ENCODE results near the gene SLC39A8. TPM values are rescaled to one million over a fixed set of nuclear protein-coding genes. Genes with fewer than 3 reads are reported as not detected.
A peak's percentile ranks its signal among the peaks of the same experiment; 100 is the strongest.

Gene SLC39A8
- total RNA-seq, 1 donor from 2014 or later: 7.6 TPM

DNA sequence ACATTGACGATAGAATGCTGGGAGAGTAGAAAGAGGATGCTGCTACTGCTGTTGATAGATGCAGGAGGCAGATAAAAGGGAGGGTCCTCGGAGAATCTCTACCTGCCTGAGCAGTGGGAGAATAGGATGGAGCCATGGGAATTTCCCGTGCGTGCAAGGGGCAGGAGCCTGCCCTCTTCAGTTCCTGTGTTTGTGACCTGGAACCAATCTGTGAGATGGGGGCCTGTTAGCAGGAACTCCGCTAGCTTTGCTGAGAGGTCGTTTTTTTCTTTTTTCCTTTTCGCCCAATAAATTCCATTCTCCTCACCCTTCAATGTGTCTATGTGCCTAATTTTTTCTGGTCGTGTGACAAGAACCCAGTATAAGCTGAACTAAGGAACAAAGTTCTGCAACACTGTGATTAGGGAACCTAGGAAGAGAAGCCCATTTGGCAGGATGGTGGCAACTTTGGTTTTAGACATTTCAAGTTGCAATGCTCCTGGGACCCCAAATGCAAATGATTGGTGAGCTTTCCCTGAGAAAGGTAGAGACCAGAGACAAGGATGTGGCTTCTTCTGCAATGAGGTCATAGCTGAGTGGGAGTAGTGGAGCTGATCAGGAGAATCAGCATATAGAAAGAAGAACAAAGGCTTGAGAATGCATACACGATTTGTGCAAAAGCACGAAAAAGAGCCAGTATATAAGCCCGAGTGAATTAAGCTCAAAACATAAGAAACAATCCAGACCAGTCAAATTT is 23.9 kb downstream of the SLC39A8 start:
- no peaks in the 10 kb centered on the region for H3K27me3 ChIP-seq (ENCODE audit: control insufficient read depth, insufficient read depth, low read length)
- TF ChIP-seq, protein P1, sequence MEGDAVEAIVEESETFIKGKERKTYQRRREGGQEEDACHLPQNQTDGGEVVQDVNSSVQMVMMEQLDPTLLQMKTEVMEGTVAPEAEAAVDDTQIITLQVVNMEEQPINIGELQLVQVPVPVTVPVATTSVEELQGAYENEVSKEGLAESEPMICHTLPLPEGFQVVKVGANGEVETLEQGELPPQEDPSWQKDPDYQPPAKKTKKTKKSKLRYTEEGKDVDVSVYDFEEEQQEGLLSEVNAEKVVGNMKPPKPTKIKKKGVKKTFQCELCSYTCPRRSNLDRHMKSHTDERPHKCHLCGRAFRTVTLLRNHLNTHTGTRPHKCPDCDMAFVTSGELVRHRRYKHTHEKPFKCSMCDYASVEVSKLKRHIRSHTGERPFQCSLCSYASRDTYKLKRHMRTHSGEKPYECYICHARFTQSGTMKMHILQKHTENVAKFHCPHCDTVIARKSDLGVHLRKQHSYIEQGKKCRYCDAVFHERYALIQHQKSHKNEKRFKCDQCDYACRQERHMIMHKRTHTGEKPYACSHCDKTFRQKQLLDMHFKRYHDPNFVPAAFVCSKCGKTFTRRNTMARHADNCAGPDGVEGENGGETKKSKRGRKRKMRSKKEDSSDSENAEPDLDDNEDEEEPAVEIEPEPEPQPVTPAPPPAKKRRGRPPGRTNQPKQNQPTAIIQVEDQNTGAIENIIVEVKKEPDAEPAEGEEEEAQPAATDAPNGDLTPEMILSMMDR (IDR thresholded peaks at IDR 0.05; ENCODE audit: insufficient read depth, low read length, severe bottlenecking): no peak
- DNase-seq (ENCODE audit: low read depth) (no peak), FAIRE-seq (peak; percentile 28)
- H3K4me3 ChIP-seq (ENCODE audit: low read depth, low read length): no peak overlapping the region
- H3K36me3 ChIP-seq (ENCODE audit: control insufficient read depth, insufficient read depth, low read length): no peaks in the 10 kb centered on the region

- Histone ChIP-seq H3K4me3 (ENCODE audit: low read depth, low read length) (no peak overlapping the region), H3K36me3 (ENCODE audit: control insufficient read depth, insufficient read depth, low read length) (no peaks in the 10 kb centered on the region), H3K27me3 (ENCODE audit: control insufficient read depth, insufficient read depth, low read length) (no peaks in the 10 kb centered on the region)
- DNase-seq (ENCODE audit: low read depth): no peak
- no peak for FAIRE-seq
- TF ChIP-seq, protein P1 (IDR thresholded peaks at IDR 0.05; ENCODE audit: insufficient read depth, low read length, severe bottlenecking): no peak
These were observed 25.7 kb downstream of the SLC39A8 start for GRCh38 chr4:102319594-102319993.

GRCh38 chr4:102318526-102318925 is 26.8 kb downstream of the SLC39A8 start:
- Histone ChIP-seq H3K36me3 (ENCODE audit: control insufficient read depth, insufficient read depth, low read length) (no peaks in the 10 kb centered on the region), H3K4me3 (ENCODE audit: low read depth, low read length) (no peak overlapping the region), H3K27me3 (ENCODE audit: control insufficient read depth, insufficient read depth, low read length) (no peaks in the 10 kb centered on the region)
- DNase-seq (ENCODE audit: low read depth) (peak; percentile 49), FAIRE-seq (no peak)
- TF ChIP-seq, protein P1 (IDR thresholded peaks at IDR 0.05; ENCODE audit: insufficient read depth, low read length, severe bottlenecking): no peak

DNA sequence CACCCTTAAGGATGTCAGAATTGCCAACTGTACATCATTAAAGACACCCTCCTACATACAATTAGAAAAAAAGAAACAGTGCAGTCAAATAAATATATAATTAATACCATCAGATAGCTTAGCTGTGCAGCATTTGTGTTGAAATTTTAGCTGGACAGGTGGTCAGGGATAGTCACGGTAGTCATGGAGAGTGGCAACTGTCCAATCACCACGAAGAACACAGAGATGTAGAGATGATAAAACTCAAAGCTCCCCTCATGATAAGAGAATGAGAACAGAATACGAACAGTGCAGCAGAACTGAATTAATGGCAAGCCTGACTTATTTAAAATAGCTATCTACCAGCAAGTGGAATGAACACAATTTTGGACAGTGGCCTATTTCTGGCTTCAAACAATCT is 27.2 kb downstream of the SLC39A8 start:
- no peak for FAIRE-seq
- Histone ChIP-seq H3K27me3 (ENCODE audit: control insufficient read depth, insufficient read depth, low read length) (no peaks in the 10 kb centered on the region), H3K4me3 (ENCODE audit: low read depth, low read length) (no peak overlapping the region), H3K36me3 (ENCODE audit: control insufficient read depth, insufficient read depth, low read length) (no peaks in the 10 kb centered on the region)
- DNase-seq (ENCODE audit: low read depth): no peak
- TF ChIP-seq, protein P1 (IDR thresholded peaks at IDR 0.05; ENCODE audit: insufficient read depth, low read length, severe bottlenecking): no peak

DNA sequence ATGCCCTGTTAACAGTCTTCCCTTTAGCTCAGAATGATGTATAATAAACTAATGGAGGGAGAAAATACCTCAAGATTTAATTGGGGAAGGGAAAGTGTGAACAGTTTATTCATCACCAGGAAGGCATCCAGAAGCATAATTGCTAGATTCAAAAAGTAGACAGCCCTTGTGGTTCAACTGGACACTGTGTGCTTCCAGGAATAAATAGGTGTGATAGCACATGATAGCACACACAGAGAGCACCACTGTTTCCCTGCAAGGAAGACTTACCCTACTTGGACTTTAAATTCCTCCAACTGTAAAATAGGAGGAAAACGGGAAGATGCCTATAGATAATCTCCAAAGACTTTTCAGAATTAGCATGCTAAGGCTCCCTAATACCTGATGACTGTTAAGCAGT is 27.8 kb downstream of the SLC39A8 start:
- TF ChIP-seq, protein P1 (IDR thresholded peaks at IDR 0.05; ENCODE audit: insufficient read depth, low read length, severe bottlenecking): no peak
- Histone ChIP-seq H3K27me3 (ENCODE audit: control insufficient read depth, insufficient read depth, low read length) (no peaks in the 10 kb centered on the region), H3K36me3 (ENCODE audit: control insufficient read depth, insufficient read depth, low read length) (no peaks in the 10 kb centered on the region), H3K4me3 (ENCODE audit: low read depth, low read length) (no peak overlapping the region)
- DNase-seq (ENCODE audit: low read depth) (no peak), FAIRE-seq (no peak)

GRCh38 chr4:102316585-102316984 is 28.7 kb downstream of the SLC39A8 start:
- Histone ChIP-seq H3K27me3 (ENCODE audit: control insufficient read depth, insufficient read depth, low read length) (no peaks in the 10 kb centered on the region), H3K36me3 (ENCODE audit: control insufficient read depth, insufficient read depth, low read length) (no peaks in the 10 kb centered on the region), H3K4me3 (ENCODE audit: low read depth, low read length) (no peak overlapping the region)
- DNase-seq (ENCODE audit: low read depth) (no peak), FAIRE-seq (no peak)
- TF ChIP-seq, protein P1 (IDR thresholded peaks at IDR 0.05; ENCODE audit: insufficient read depth, low read length, severe bottlenecking): no peak
